ENCODE measurements around the gene DNHD1. TPM values are rescaled to one million over a fixed set of nuclear protein-coding genes. Genes with fewer than 3 reads are reported as not detected.
A peak's percentile ranks its signal among the peaks of the same experiment; 100 is the strongest.

Gene DNHD1
- total RNA-seq, 3 donors from 2014 or later (not counting 1 experiment from before 2014, with no cell fraction given), result 29.6 to 38.3 (median 31.4) TPM

GRCh38 chr11:6615046-6615445 is 118.0 kb downstream of the DNHD1 start:
- Mint-ChIP-seq H3K36me3 (no peaks in the 10 kb centered on the region), H3K27ac (no peak overlapping the region), H3K27me3 (ENCODE audit: low read depth in 2 of 2) (no peaks in the 10 kb centered on the region), H3K4me3 (no peak overlapping the region), H3K9me3 (no peaks in the 10 kb centered on the region), H3K4me1 (peaks cover 14 to 22% of the 10 kb centered on the region in 2 donors)
- H3K4me1 ChIP-seq (ENCODE audit: control insufficient read depth, insufficient read depth, low read length), result peaks cover 50% of the 10 kb centered on the region
- intact Hi-C loops (cut with micrococcal nuclease), result loop anchor here (5.0 to 10.0 kb wide), 2 partner anchors 52 to 220 kb away; partner anchors contain the start of gene SMPD1
- H3K36me3 ChIP-seq (ENCODE audit: control insufficient read depth, insufficient read depth, low read length), result peaks cover 36% of the 10 kb centered on the region
- H3K27me3 ChIP-seq (ENCODE audit: control insufficient read depth, insufficient read depth, low read length), result no peaks in the 10 kb centered on the region
- DNase-seq, result no peak
- H3K9me3 ChIP-seq (ENCODE audit: control insufficient read depth, insufficient read depth, low read length), result no peaks in the 10 kb centered on the region
- WGBS (ENCODE audit: insufficient coverage), result 100% methylated on average over 4 of the region's 5 CpGs
- no peak for ATAC-seq
- no peak overlapping the region for H3K4me3 ChIP-seq (ENCODE audit: low read length)
- no peak overlapping the region for H3K27ac ChIP-seq (ENCODE audit: low read length)
- TF ChIP-seq CTCF (IDR thresholded peaks at IDR 0.05), result no peak

GRCh38 chr11:6615882-6616585 is 119.0 kb downstream of the DNHD1 start:
- Mint-ChIP-seq H3K9me3 (no peaks in the 10 kb centered on the region), H3K4me1 (peaks cover 6 to 13% of the 10 kb centered on the region in 2 donors), H3K4me3 (peak overlapping the region; percentile 21), H3K27ac (peak overlapping the region in 1 of 2 donors; percentile 26), H3K27me3 (ENCODE audit: low read depth in 2 of 2) (no peaks in the 10 kb centered on the region), H3K36me3 (no peaks in the 10 kb centered on the region)
- WGBS (ENCODE audit: insufficient coverage), result 97% methylated on average over 9 of the region's 9 CpGs
- Histone ChIP-seq H3K4me3 (ENCODE audit: low read length) (no peak overlapping the region), H3K9me3 (ENCODE audit: control insufficient read depth, insufficient read depth, low read length) (no peaks in the 10 kb centered on the region), H3K4me1 (ENCODE audit: control insufficient read depth, insufficient read depth, low read length) (peaks cover 43% of the 10 kb centered on the region), H3K27ac (ENCODE audit: low read length) (no peak overlapping the region), H3K36me3 (ENCODE audit: control insufficient read depth, insufficient read depth, low read length) (peaks cover 26% of the 10 kb centered on the region), H3K27me3 (ENCODE audit: control insufficient read depth, insufficient read depth, low read length) (no peaks in the 10 kb centered on the region)
- intact Hi-C loops (cut with micrococcal nuclease), result loop anchor here (5.0 to 10.0 kb wide), 2 partner anchors 51 to 221 kb away; partner anchors contain the start of gene SMPD1
- ATAC-seq (no peak), DNase-seq (no peak)
- TF ChIP-seq CTCF (IDR thresholded peaks at IDR 0.05), result no peak

GRCh38 chr11:6616596-6617250 is 119.6 kb downstream of the DNHD1 start:
- TF ChIP-seq CTCF (IDR thresholded peaks at IDR 0.05), result no peak
- no peak overlapping the region for H3K27ac Mint-ChIP-seq
- no peak for ATAC-seq
- no peak for DNase-seq
- intact Hi-C loops (cut with micrococcal nuclease), result loop anchor here (5.0 to 10.0 kb wide), 2 partner anchors 51 to 222 kb away; partner anchors contain the start of gene SMPD1
- Histone ChIP-seq H3K27ac (ENCODE audit: low read length) (no peak overlapping the region), H3K36me3 (ENCODE audit: control insufficient read depth, insufficient read depth, low read length) (peaks cover 24% of the 10 kb centered on the region), H3K4me1 (ENCODE audit: control insufficient read depth, insufficient read depth, low read length) (peaks cover 36% of the 10 kb centered on the region), H3K27me3 (ENCODE audit: control insufficient read depth, insufficient read depth, low read length) (no peaks in the 10 kb centered on the region), H3K9me3 (ENCODE audit: control insufficient read depth, insufficient read depth, low read length) (no peaks in the 10 kb centered on the region), H3K4me3 (ENCODE audit: low read length) (no peak overlapping the region)
- no peaks in the 10 kb centered on the region for H3K27me3 Mint-ChIP-seq (ENCODE audit: low read depth in 2 of 2)
- H3K4me3 Mint-ChIP-seq, result peak overlapping the region; percentile 51
- no peaks in the 10 kb centered on the region for H3K9me3 Mint-ChIP-seq
- peaks cover 0 to 8% of the 10 kb centered on the region in 2 donors for H3K4me1 Mint-ChIP-seq
- WGBS (ENCODE audit: insufficient coverage), result 97% methylated on average over 13 of the region's 14 CpGs
- no peaks in the 10 kb centered on the region for H3K36me3 Mint-ChIP-seq
